ENCODE measurements around the gene HAUS6. TPM values are rescaled to one million over a fixed set of nuclear protein-coding genes. Genes with fewer than 3 reads are reported as not detected.

Gene HAUS6
- total and polyA plus RNA-seq, 2 experiments from 2014 or later: 32.7 to 48.7 TPM

DNA sequence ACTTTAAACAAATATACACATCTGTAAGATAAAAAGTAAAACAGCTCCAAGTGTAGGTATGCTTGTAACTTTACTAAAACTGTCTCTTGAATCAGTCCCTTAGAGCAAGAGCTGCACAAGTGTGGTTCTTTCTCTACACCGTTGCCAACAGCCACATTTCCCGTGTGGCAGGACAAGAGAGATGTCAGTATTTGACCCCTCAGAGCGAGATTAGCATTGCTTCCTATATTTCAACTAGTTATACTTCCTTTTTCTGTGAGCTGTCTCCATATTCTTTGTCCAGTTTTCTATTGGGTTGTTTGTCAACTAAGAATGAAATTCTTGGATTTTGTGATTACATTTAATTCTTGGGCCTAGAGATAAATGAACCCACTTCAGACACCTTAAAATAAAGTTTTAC is 16.5 kb upstream of the HAUS6 start (continued):
- TF ChIP-seq EZH2 (IDR thresholded peaks at IDR 0.05; ENCODE audit: low read depth, unreplicated experiment): no peak
- TF ChIP-seq, protein P1, sequence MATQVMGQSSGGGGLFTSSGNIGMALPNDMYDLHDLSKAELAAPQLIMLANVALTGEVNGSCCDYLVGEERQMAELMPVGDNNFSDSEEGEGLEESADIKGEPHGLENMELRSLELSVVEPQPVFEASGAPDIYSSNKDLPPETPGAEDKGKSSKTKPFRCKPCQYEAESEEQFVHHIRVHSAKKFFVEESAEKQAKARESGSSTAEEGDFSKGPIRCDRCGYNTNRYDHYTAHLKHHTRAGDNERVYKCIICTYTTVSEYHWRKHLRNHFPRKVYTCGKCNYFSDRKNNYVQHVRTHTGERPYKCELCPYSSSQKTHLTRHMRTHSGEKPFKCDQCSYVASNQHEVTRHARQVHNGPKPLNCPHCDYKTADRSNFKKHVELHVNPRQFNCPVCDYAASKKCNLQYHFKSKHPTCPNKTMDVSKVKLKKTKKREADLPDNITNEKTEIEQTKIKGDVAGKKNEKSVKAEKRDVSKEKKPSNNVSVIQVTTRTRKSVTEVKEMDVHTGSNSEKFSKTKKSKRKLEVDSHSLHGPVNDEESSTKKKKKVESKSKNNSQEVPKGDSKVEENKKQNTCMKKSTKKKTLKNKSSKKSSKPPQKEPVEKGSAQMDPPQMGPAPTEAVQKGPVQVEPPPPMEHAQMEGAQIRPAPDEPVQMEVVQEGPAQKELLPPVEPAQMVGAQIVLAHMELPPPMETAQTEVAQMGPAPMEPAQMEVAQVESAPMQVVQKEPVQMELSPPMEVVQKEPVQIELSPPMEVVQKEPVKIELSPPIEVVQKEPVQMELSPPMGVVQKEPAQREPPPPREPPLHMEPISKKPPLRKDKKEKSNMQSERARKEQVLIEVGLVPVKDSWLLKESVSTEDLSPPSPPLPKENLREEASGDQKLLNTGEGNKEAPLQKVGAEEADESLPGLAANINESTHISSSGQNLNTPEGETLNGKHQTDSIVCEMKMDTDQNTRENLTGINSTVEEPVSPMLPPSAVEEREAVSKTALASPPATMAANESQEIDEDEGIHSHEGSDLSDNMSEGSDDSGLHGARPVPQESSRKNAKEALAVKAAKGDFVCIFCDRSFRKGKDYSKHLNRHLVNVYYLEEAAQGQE (IDR thresholded peaks at IDR 0.05; ENCODE audit: unreplicated experiment): no peak
- no peak for TF ChIP-seq CREB1 (CRISPR knock-in tag; IDR thresholded peaks at IDR 0.05; ENCODE audit: low read depth)
- no peak for TF ChIP-seq ETS1 (IDR thresholded peaks at IDR 0.05)
- no peak for TF ChIP-seq ZNF114 (CRISPR knock-in tag; IDR thresholded peaks at IDR 0.05)
- no peak for TF ChIP-seq EZH2phosphoT487 (IDR thresholded peaks at IDR 0.05; ENCODE audit: unreplicated experiment)
- no peak for TF ChIP-seq CTCF (conservative IDR thresholded peaks at IDR 0.05; ENCODE audit: low read depth in 2 of 2)
- no peak for TF ChIP-seq STAT1 (IDR thresholded peaks at IDR 0.05; ENCODE audit: unreplicated experiment)

GRCh38 chr9:19117039-19117716 is 14.5 kb upstream of the HAUS6 start:
- H4K20me1 ChIP-seq (replicated peaks; ENCODE audit: insufficient read depth): 0 out of 2 replicates have a peak, but pooled peaks cover 2% of the 10 kb centered on the region
- peaks cover 2% of the 10 kb centered on the region; the same call in 1 of the 2 replicates for H3F3A ChIP-seq (replicated peaks; ENCODE audit: low read depth)
- no peaks in the 10 kb centered on the region for H3K9me2 ChIP-seq (ENCODE audit: insufficient read depth)
- no peak overlapping the region for H3K4me2 ChIP-seq
- no peaks in the 10 kb centered on the region for H3K79me2 ChIP-seq (replicated peaks; ENCODE audit: insufficient read depth)
- H3K27me3 ChIP-seq (ENCODE audit: insufficient read depth): no peaks in the 10 kb centered on the region
- Mint-ChIP-seq H3K9me3 (no peaks in the 10 kb centered on the region), H3K4me3 (no peak overlapping the region), H3K27me3 (ENCODE audit: insufficient read depth, low read depth, poor library complexity) (peaks cover 4% of the 10 kb centered on the region), H3K4me1 (peaks cover 11% of the 10 kb centered on the region), H3K36me3 (ENCODE audit: low read depth) (peaks cover 73% of the 10 kb centered on the region), H3K27ac (no peak overlapping the region)
- ATAC-seq (no peak), DNase-seq (ENCODE audit: low spot score) (no peak)
- no peak overlapping the region for H3K27ac ChIP-seq (ENCODE audit: low read depth)
- H3K36me3 ChIP-seq (ENCODE audit: insufficient read depth): peaks cover 22% of the 10 kb centered on the region
- peaks cover 14% of the 10 kb centered on the region; the same call in 1 of the 2 replicates for H3K4me1 ChIP-seq (ENCODE audit: insufficient read depth)
- no peak overlapping the region for H3K4me3 ChIP-seq
- H2AFZ ChIP-seq: no peak overlapping the region
- TF ChIP-seq EZH2phosphoT487 (IDR thresholded peaks at IDR 0.05; ENCODE audit: unreplicated experiment) (no peak), CREB1 (CRISPR knock-in tag; IDR thresholded peaks at IDR 0.05; ENCODE audit: low read depth) (no peak), JUNB (IDR thresholded peaks at IDR 0.05; ENCODE audit: unreplicated experiment) (no peak), ETS1 (IDR thresholded peaks at IDR 0.05) (no peak), NANOG (IDR thresholded peaks at IDR 0.05; ENCODE audit: borderline replicate concordance) (no peak), EZH2 (IDR thresholded peaks at IDR 0.05; ENCODE audit: low read depth, unreplicated experiment) (no peak), ZNF114 (CRISPR knock-in tag; IDR thresholded peaks at IDR 0.05) (no peak), ZNF331 (CRISPR knock-in tag; IDR thresholded peaks at IDR 0.05; ENCODE audit: low read depth) (no peak), POLR2AphosphoS5 (IDR thresholded peaks at IDR 0.05; ENCODE audit: low read depth) (no peak), CTCF (conservative IDR thresholded peaks at IDR 0.05; ENCODE audit: low read depth in 2 of 2) (no peak)
- TF ChIP-seq, protein P1 (IDR thresholded peaks at IDR 0.05; ENCODE audit: unreplicated experiment): no peak

Measured in GM23338 (cell line).